ENCODE measurements around the gene RND1.

The RND1 gene

DNA sequence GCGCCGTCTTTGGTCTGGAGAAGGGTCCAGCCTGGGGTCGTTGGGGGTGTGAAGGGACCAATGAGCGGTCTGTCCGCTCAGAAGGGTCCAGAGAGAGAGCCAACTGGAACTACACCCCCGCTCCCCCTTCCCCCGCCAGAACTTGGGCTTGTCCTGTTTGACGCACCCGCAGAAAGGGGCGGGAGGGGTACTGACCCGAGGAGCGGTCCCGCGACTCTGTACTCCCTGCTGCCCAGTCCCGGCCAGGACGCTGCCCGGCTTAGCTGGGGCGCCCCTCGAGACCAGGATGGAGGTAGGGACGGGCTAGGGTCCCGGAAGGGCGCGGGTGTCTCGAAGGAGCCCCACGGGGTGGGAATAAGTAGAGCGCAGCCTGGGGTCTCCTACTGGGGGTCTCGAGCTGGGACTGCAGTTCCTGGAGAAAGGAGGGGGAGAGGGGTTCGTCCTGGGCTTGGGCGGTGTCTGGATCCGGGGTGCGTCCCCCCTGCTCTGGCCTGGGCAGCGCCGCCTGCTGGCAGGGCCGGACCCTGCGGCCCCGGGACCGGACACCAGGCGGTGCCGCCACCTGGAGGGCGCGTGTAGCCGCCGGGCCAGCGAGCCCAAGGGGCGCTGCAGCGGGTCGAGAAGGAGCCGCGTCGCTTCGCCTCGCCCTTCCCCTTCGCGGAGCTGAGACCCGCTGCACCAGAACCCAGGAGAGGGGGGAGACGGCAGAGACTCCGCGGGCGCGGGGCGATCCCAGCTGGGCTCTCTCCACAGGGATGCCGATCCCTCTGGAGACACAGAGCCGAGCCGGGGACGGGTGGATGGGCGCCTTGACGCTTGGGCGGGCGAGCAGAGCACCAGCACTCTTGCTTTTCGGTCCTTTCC lies 51.2 kb downstream of the RND1 start:
- H3K27me3 ChIP-seq (ENCODE audit: insufficient read depth, low read depth, severe bottlenecking) = no peaks in the 10 kb centered on the region
- H3K4me3 ChIP-seq (ENCODE audit: low read depth, low read length) = peak overlapping the region; percentile 82
- no peaks in the 10 kb centered on the region for H3K9me3 ChIP-seq (ENCODE audit: severe bottlenecking)
- TF ChIP-seq, protein P1, sequence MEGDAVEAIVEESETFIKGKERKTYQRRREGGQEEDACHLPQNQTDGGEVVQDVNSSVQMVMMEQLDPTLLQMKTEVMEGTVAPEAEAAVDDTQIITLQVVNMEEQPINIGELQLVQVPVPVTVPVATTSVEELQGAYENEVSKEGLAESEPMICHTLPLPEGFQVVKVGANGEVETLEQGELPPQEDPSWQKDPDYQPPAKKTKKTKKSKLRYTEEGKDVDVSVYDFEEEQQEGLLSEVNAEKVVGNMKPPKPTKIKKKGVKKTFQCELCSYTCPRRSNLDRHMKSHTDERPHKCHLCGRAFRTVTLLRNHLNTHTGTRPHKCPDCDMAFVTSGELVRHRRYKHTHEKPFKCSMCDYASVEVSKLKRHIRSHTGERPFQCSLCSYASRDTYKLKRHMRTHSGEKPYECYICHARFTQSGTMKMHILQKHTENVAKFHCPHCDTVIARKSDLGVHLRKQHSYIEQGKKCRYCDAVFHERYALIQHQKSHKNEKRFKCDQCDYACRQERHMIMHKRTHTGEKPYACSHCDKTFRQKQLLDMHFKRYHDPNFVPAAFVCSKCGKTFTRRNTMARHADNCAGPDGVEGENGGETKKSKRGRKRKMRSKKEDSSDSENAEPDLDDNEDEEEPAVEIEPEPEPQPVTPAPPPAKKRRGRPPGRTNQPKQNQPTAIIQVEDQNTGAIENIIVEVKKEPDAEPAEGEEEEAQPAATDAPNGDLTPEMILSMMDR (IDR thresholded peaks at IDR 0.05; ENCODE audit: low read depth, low read length) = peak; percentile 99
- H3K36me3 ChIP-seq = no peaks in the 10 kb centered on the region
- peak; percentile 79 for DNase-seq
- peak overlapping the region; percentile 80 for H3K27ac ChIP-seq

DNA sequence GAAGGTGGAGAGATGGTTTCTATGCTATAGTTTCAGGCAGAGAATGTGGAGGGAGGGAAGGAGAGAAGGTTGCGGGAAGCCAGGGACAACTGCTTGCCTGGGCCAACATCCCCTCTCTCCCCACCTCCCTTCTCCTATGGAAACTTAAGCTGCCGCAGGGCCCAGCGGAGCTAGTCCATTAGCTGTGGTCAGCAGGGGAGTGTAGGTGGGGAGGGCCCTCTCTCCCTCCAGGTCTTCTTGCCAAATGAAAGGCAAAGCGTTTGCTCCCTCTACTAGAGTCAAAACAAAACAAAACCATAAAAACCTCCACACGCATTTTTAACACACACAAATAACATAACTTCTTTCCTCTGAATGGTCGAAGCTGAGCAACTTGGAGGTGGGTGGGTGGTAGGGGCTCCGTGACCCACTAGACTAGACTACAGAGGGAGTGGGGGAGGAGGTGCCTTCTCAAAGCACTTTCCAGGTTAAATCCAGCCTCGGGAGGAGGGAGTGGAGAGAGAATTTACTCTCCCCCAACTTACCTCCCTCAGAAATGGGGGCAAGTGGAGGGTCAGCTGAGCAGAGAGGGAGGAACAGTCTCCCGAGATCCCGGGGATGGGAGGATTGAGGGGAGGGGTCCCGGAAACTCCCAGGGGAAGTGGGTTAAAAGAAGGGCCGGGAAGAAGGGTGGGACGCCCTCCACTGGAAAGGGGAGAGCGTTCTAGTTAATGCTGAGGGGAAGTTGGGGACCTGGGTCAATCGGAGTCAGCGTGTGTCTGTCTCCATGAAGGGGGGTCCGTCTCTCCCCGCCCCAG lies 52.0 kb downstream of the RND1 start:
- H3K9me3 ChIP-seq (ENCODE audit: severe bottlenecking) = no peaks in the 10 kb centered on the region
- no peaks in the 10 kb centered on the region for H3K36me3 ChIP-seq
- H3K27me3 ChIP-seq (ENCODE audit: insufficient read depth, low read depth, severe bottlenecking) = no peaks in the 10 kb centered on the region
- H3K4me3 ChIP-seq (ENCODE audit: low read depth, low read length) = no peak overlapping the region
- no peak overlapping the region for H3K27ac ChIP-seq
- no peak for DNase-seq
- TF ChIP-seq, protein P1 (IDR thresholded peaks at IDR 0.05; ENCODE audit: low read depth, low read length) = no peak

DNA sequence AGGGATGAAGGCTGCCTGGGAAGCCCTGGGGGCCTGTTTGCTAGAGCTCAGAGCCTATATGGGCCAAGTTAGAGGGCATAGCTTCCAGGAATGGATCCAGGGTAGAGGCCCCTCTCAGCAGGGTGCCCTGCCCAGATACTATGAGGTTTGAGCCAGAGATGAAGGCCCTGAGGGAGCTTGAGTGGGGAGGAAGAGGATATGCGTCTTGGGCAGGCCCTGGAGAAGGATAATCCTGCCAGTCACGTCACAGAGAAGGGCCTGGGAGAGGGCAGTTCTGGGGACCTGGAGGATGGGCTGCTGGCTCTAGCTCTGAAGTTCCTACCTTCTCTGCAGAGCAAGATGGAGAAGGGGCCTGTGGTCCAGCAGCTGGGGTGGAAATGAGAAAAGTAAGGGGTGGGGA lies 53.3 kb downstream of the RND1 start:
- Histone ChIP-seq H3K27me3 (ENCODE audit: insufficient read depth, low read depth, severe bottlenecking) (no peaks in the 10 kb centered on the region), H3K4me3 (ENCODE audit: low read depth, low read length) (no peak overlapping the region), H3K9me3 (ENCODE audit: severe bottlenecking) (no peaks in the 10 kb centered on the region), H3K36me3 (no peaks in the 10 kb centered on the region), H3K27ac (0 out of 2 replicates have a peak overlapping the region, but pooled peaks have one; percentile 12)
- DNase-seq = no peak
- TF ChIP-seq, protein P1 (IDR thresholded peaks at IDR 0.05; ENCODE audit: low read depth, low read length) = no peak

DNA sequence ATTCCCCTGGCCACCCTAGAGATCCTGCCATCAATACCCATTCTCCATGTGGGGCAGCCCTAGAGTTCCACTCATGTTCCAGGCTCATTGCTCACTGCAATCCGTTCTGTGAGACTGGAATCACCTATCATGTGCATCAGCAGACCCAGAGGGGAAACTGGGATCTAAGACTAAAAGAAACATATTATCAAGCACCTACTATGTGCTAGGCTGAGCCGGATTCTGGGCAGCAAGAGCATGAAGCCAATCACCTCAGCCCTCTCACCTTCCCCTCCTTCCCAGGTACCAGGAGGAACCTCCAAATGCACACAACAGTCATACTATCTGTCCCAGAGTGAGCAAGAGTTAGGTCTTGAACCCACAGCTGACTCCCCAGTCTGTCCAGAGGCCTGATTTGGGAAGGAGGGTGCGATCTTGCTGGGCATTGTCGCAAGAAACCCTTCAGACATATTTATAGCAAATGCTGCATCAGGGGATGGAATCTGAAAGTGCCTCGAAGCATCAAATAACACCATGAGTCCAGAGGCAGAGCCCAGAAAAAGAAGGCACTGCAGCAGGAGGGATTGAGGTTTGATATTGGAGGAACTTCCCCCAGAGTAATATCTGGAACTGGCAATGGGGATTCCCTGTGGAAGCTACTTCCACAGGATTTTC lies 54.1 kb downstream of the RND1 start:
- H3K36me3 ChIP-seq = no peaks in the 10 kb centered on the region
- H3K27me3 ChIP-seq (ENCODE audit: insufficient read depth, low read depth, severe bottlenecking) = no peaks in the 10 kb centered on the region
- no peak for DNase-seq
- no peak overlapping the region for H3K27ac ChIP-seq
- no peaks in the 10 kb centered on the region for H3K9me3 ChIP-seq (ENCODE audit: severe bottlenecking)
- TF ChIP-seq, protein P1 (IDR thresholded peaks at IDR 0.05; ENCODE audit: low read depth, low read length) = no peak
- H3K4me3 ChIP-seq (ENCODE audit: low read depth, low read length) = no peak overlapping the region

DNA sequence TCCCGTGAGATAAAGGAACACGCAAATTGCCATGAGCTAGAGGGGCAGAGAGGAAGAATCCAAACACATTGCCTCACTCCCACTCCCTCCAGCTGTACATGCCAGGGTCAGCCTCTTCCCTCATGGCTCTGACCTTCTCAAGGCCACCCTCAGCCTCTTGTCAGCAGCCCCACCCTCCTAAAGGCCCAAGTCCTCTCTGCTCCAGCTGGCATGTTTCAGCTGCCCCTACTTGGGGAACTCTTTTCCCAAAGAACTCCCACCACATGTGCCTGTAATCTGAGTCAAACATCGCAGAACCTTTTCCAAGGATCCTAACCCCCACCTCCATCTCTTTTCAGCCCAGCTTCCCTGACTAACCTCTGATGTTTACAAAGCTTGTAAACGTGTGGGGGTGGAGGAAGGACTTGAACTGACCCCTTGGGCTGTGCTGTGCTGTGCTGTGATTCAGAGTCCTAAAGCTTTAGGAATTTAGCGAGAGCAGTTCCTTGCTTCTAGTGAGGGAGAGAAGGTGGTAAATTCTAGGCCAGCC lies 54.7 kb downstream of the RND1 start:
- TF ChIP-seq, protein P1 (IDR thresholded peaks at IDR 0.05; ENCODE audit: low read depth, low read length) = no peak
- Histone ChIP-seq H3K9me3 (ENCODE audit: severe bottlenecking) (no peaks in the 10 kb centered on the region), H3K27me3 (ENCODE audit: insufficient read depth, low read depth, severe bottlenecking) (no peaks in the 10 kb centered on the region), H3K27ac (no peak overlapping the region), H3K4me3 (ENCODE audit: low read depth, low read length) (no peak overlapping the region), H3K36me3 (no peaks in the 10 kb centered on the region)
- DNase-seq = no peak
